Loucy (cell line): Measurements from ENCODE around the gene SMIM35.

Experiments used
- CTCF ChIP-seq: fragments of 200-600 bp; sonication (generic); conservative IDR thresholded peaks from 2 replicates; pipeline ENCODE4 v1.5.1; 2014; ENCODE audit warnings: mild to moderate bottlenecking, antibody characterized with exemption, low read length
- EZH2phosphoT487 ChIP-seq: fragments of 200-600 bp; IDR thresholded peaks from 2 replicates; pipeline ENCODE4 v1.6.1; 2018; ENCODE audit warnings: antibody characterized with exemption, mild to moderate bottlenecking, moderate library complexity, borderline replicate concordance

DNA sequence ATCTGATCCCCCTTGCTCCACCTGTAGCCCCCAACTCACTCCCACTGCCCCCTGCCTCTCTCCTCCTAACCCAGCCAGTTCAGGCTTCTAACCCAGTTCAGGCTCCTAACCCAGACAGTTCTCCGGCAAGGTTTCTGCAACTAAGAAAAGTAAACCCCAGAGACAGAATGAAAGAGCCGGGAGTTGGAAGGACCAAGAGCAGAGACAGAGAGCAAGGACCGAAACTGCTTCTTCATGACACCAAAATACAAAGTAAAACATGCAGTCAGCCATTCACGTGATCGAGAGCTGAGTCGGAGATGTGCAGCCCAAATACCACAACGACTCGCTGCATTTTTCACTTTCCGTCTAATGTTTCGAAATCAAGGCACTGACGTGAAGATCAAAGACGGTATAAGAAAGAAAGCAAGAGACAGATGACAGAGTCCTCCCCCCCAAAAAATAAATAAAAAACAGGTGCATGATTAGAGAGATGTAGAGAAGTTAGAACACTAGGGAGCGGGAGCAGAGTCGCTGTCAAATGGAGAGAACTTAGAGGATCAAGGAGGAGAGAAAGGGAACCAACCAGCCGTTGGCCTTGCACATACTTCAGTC is 99.7 kb downstream of the SMIM35 start:
- TF ChIP-seq CTCF (no peak), EZH2phosphoT487 (no peak)
